Ramos (cell line): ENCODE measurements around the gene ANKRD34A.

Experiments
- in situ Hi-C: fragments of 300-500 bp; cut with MboI; formaldehyde crosslinking; loops from one replicate; pipeline ENCODE4 v1.14.3; 2022; ENCODE audit warnings: low sequenced_read_pairs; ENCODE audit not compliant: unreplicated experiment

The ANKRD34A gene

DNA sequence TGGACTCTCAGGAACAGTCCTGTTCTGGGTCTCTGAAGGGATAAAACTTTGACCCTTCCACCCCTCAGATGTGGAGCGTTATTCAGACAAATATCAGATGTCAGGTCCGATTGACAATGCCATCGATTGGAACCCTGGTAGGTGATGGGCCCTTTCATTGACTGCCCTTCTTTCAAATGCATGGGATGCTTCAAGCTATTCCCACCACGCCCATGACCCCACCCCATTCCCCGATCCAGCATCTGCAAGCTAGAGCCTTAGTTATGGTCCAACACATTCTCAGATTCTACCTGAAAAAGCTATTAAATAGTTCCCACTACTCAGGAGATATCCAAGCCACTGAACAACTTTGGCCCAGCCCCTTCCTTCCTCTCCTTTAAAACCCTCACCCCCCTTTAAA lies 12.6 kb upstream of the ANKRD34A start:
- in situ Hi-C loops = loop anchor here (5.0 kb wide), 1 partner anchor 35 kb away; no protein-coding TSS in a partner anchor

DNA sequence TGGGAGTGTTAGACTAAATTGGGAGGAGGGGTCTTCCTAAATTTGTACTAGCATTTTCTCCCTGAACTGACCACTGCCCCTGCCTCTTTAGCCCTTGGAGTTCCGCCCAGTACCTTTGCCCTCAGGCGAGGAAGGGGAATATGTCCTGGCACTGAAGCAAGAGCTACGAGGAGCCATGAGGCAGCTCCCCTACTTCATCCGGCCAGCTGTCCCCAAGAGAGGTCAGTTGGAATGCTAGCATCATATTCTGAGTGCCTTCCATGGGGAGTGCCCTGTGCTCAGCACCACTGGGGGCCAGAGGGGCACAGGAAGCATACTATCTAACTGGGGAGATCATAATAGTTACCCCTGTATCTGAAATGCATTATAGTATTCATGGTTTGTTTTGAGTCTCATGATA lies 10.8 kb upstream of the ANKRD34A start:
- in situ Hi-C loops = loop anchor here (5.0 kb wide), 1 partner anchor 37 kb away; no protein-coding TSS in a partner anchor

- in situ Hi-C loops = loop anchor here (5.0 kb wide), 1 partner anchor 38 kb away; no protein-coding TSS in a partner anchor
Measured at GRCh38 chr1:145974721-145975120, 10.3 kb upstream of the ANKRD34A start.

DNA sequence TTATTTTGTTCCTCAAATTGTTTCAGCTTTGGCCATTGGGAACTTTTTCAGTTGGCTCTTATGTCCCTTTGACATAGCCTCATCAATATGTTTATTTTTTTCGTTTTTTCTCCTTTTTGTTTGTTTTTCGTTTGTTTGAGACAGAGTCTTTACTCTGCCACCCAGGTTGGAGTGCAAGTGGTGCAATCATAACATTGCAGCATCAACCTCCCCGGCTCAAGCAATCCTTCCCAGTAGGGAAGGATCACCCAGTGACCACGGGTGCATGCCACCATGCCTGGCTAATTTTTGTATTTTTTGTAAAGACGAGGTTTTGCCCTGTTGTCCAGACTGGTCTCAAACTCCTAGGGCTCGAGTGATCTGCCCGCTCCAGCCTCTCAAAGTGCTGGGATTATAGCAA lies 8.2 kb upstream of the ANKRD34A start:
- in situ Hi-C loops = no loop called here

- in situ Hi-C loops = no loop called here
Measured at GRCh38 chr1:145967288-145967687, 2.9 kb upstream of the ANKRD34A start.

DNA sequence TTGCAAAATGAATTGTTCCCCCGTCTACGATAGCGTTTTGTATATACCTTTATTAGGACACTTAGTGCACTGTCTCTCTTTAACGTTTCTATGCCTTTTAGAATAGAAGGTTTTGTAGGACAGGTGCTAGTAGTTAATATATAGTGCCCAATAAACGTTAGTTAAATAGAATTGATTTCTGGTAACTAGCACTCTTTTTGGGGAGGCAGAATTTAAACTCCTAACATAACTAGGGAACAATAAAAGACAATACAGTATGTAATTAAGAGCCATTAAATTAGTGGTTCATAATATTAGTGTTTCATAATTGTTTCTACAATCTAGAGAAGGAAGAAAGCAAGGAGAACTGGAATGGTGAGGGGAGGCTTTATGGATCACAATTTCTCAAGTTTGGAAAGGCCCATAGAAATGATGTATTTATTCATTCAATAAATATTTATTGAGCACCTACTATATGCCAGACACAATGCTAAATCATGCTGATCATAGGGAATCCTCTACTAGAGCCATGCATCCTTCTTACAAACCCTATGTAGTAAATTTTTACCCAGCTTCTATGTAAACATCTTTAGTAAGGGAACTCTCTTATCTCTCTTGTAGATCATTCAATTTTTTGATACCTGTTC lies 857 bp upstream of the ANKRD34A start:
- in situ Hi-C loops = no loop called here

GRCh38 chr1:145963265-145964019 lies 933 bp downstream of the ANKRD34A start:
- in situ Hi-C loops = no loop called here

- in situ Hi-C loops = no loop called here
Measured at GRCh38 chr1:145962157-145963102, 1.9 kb downstream of the ANKRD34A start.

DNA sequence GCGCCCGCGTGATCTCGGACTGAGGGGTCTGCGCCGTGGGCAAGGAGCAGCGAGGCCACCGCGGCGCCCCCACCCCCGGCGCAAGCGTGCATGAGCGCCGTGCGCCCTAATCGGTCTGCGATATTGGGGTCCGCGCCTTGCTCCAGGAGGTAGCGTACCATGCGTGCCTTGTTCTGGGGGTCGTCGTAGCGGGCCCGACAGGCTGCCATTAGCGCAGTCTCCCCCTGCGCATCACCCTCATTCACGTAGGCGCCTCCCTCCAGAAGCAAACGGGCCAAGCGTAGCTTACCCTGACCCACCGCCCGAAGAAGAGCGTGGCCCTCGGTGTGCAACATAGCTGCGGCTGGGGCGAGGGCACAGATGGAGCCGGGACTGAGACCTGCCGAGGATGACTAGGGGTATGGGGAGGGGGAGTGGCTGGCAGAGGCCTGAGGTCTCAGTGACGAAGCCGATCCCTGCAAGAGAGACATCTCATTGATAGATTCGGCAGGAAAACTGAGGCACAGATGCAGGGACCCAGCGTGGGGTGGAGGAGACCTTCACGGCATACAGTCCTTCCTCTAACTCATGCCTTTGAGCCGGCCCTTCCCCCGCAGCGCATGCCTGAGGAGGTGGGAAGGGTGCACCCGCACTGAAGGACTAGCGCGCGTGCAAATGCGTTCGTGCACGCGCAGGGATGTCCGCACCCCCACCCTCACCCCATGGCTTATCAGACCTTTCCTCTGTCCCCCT lies 2.8 kb downstream of the ANKRD34A start:
- in situ Hi-C loops = no loop called here

DNA sequence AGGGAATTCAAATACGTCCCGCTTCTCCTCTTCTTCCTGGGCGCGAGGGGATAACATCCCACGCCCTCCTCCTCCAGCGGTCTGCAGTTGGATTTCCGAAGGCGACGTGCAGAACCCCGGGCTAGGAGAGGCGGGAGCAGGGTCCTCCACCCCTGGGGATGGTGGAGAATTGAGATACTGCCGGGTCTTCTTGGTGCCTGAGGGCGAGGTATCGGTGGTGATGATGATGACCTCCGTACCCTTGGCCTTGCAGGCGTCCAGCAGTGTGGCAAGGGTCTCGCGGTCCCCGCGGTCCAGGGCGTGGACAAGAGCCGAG lies 3.3 kb downstream of the ANKRD34A start:
- in situ Hi-C loops = no loop called here

DNA sequence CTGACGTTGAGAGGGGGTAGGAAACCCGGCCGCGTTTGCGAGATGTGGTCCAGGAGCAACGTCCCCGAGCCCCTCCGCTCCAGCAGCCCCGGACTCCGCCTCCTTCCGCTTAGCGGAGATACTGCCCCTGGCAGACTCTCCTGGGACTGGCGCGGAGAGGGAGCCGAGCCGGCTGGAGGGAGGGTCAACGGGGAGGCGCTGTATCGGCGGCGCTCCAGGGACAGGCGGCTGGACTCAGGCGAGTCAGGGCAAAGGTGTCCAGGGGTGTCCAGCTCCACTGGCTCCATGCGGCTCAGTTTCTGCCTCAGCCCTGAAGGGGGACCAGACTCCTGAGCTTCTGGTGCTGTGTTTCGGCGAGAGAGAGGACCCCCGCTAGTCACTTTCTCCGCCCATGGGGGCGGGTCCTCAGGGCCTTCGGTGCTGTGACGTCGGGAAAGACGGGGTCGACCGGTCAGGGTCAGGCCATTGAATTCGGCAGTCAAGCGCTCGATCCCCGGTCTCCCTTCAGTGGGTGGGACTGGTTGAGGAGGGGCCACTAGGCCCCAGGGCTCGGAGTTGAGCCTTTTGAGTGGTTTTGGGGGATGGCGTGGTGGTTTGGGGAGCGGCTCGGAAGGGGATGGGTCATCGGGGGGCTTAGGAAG lies 3.8 kb downstream of the ANKRD34A start:
- in situ Hi-C loops = no loop called here

- in situ Hi-C loops = no loop called here
Measured at GRCh38 chr1:145959957-145960467, 4.4 kb downstream of the ANKRD34A start.

DNA sequence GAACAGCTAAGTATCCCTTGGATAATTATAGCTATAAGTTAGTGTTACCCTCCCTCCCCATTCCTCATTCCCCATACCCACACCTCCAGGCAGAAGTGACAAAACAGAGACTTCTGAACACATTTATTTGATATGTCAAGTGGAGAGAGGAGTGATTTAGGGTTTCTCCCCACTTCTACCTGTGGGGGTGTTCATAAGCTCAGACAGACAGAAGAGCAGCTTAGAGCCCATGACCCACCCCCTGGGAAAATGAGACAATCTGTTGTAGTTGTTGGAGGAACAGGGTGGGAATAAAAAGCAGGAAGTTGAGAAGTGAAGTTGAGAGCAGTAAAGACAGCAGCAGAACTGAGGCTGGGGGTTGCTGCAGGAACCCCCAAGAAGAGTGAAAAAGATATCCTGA lies 5.0 kb downstream of the ANKRD34A start:
- in situ Hi-C loops = no loop called here

DNA sequence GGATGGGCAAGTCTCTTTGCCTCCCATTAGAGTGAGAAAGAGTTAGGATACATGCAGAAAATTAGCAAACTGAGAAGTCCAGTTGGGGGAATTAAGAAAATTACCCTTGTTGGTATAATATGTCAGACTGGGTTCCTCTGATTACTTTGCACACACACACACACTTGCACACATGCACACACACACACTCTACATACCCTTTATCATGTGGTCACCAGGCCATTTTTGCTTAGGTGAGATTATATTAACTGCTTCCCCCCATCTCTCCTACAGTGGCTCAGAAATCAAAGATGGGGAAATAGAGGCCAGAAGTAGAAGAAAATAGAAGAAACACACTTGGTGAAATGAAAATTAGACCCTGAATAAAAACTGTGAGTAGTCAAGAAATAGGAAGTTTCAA lies 5.6 kb downstream of the ANKRD34A start:
- in situ Hi-C loops = no loop called here

GRCh38 chr1:145957443-145958319 lies 6.7 kb downstream of the ANKRD34A start, which contains the start of gene LIX1L:
TSS of gene LIX1L (minus strand) at chr1:145958017. CDS start at chr1:145957927, 90 bp downstream.
- in situ Hi-C loops = no loop called here

DNA sequence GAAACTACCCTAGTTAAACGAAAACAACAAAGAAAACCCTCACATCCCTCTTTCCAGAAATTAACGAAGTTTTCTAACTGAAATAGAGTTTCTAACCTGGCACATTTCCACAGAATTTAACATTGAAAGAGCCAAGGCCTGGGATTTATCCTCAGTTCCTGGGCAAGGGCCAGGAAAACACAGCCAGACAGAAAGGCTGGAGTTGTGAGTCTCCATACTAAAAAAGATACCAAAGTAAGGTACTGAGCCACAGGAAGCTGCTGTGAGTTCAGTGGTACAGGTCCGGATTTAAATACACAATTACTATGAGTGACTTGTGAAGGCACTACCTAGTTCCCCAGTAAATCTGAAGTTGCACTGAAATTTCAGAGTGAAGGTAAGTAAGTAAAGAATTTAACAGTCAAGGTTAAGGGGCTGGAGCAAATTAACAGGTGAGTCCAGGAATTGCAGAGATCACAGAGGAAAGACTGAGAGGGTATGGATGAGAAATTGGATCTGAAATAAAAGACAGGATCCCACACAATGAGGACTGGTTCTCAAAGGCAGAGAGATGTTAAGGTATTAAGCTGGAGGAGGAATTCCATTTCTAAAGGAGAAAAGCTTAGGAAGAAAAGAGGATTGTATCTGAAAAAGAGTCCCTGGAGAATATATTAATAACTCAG lies 7.5 kb downstream of the ANKRD34A start:
- in situ Hi-C loops = no loop called here

DNA sequence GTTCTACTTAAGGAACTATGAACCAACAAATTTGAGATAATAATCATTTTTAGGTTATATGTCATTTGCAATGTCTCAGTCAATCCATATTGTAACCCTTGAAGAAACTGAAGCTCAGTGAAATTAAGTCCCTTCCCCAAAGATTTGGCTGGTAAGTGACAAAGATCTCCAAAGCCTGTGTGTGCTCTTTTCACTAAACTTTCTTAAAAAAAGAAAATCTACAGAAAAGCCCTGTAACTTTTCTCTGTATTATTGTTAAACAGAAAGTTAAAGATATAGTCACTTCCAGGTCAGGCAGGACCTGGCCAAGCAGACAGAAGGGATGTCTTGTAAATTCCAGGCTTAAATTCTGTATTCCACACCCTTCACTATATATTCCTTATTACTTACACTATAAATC lies 8.0 kb downstream of the ANKRD34A start:
- in situ Hi-C loops = no loop called here

DNA sequence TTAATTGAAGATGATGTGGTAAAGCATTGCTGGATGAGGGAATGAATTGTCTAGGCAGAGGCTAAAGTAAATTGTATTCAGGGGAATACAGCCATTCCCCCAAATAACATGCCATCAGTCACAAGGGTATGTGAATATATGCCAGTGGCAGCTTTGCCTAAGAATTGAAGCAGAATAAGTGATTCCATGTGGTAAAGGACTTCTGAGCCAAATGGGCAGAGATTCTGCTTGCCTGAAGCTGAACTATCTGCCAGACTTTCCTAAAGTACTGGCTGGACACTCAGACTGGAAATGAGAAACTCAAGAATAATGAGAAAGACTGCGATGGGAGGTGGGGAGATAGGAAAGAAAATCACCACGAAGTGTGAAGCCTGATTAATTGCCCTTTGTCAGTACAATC lies 8.9 kb downstream of the ANKRD34A start:
- in situ Hi-C loops = no loop called here
